CD4-positive, alpha-beta T cell (primary cell): Measurements from ENCODE around the gene ERCC2. TPM values are rescaled to one million over a fixed set of nuclear protein-coding genes. Genes with fewer than 3 reads are reported as not detected.

ENCODE experiments used
- ATAC-seq: fragments of 200-7000 bp; cut with Tn5 transposase; one replicate; pipeline ENCODE4 v1.10.0; 2022; ENCODE audit warnings: mild to moderate bottlenecking; ENCODE audit not compliant: poor library complexity
- CTCF ChIA-PET: fragments of 350-600 bp; sonication (Branson Sonifier 250); formaldehyde crosslinking; loops from one replicate; lab custom pipeline; 2021; ENCODE audit warnings: antibody characterized with exemption, inconsistent platforms; lab: Charles Lee
- POLR2A ChIA-PET: fragments of 350-600 bp; sonication (Branson Sonifier 250); formaldehyde crosslinking; loops from one replicate; lab custom pipeline; 2021; ENCODE audit warnings: antibody characterized with exemption, inconsistent platforms; lab: Charles Lee
- DNase-seq, 14 experiments: peaks; one replicate each; pipeline ENCODE4 v3.0.0-alpha.2; 2013 to 2020; ENCODE audit warnings: mixed read lengths in 2 of 14
- H3K27ac ChIP-seq, 2 donors: one replicate each; pipeline versions ENCODE4 v1.5.1 to v1.7.0; 2013; ENCODE audit warnings: low read length in 2 of 2, low read depth in 1 of 2, mild to moderate bottlenecking in 1 of 2
- H3K27me3 ChIP-seq, 2 experiments: 1 replicate in 1 of 2; 2 replicates in 1 of 2; pipeline versions ENCODE4 v1.6.1 to v1.7.0; 2013; ENCODE audit warnings: low read length in 2 of 2, control low read depth in 1 of 2, mild to moderate bottlenecking in 1 of 2, moderate library complexity in 1 of 2; ENCODE audit not compliant: insufficient read depth in 2 of 2, control insufficient read depth in 1 of 2
- H3K36me3 ChIP-seq: one replicate; pipeline ENCODE4 v1.6.1; 2013; ENCODE audit warnings: low read length, control low read depth; ENCODE audit not compliant: insufficient read depth
- H3K4me1 ChIP-seq: one replicate; pipeline ENCODE4 v1.6.1; 2013; ENCODE audit warnings: low read length, control low read depth; ENCODE audit not compliant: insufficient read depth
- H3K4me3 ChIP-seq: one replicate; pipeline ENCODE4 v1.5.1; 2013; ENCODE audit warnings: mild to moderate bottlenecking, low read length, moderate library complexity
- H3K9me3 ChIP-seq, 2 experiments: 1 replicate in 1 of 2; 2 replicates in 1 of 2; pipeline versions ENCODE4 v1.6.1 to v1.7.0; 2013; ENCODE audit warnings: low read length in 2 of 2, mild to moderate bottlenecking in 2 of 2, control low read depth in 1 of 2, moderate library complexity in 1 of 2; ENCODE audit not compliant: control insufficient read depth in 1 of 2, insufficient read depth in 1 of 2
- H3K27ac Mint-ChIP-seq: one replicate; pipeline ENCODE4 v1.8.0; 2020; ENCODE audit warnings: mixed read lengths
- H3K27me3 Mint-ChIP-seq: one replicate; pipeline ENCODE4 v1.8.0; 2021; ENCODE audit warnings: mixed read lengths
- H3K36me3 Mint-ChIP-seq: one replicate; pipeline ENCODE4 v1.8.0; 2021; ENCODE audit warnings: low read depth, mixed read lengths
- H3K4me1 Mint-ChIP-seq: one replicate; pipeline ENCODE4 v1.8.0; 2021; ENCODE audit warnings: low read depth, mixed read lengths
- H3K4me3 Mint-ChIP-seq: one replicate; pipeline ENCODE4 v1.8.0; 2020; ENCODE audit warnings: mild to moderate bottlenecking, mixed read lengths
- H3K9me3 Mint-ChIP-seq: one replicate; pipeline ENCODE4 v1.8.0; 2020; ENCODE audit warnings: mixed read lengths
- intact Hi-C, 2 experiments: fragments of 100-400 bp; cut with DNase I in 1 of 2; cut with micrococcal nuclease in 1 of 2; formaldehyde crosslinking; loops; one replicate each; pipeline versions ENCODE4 v1.15.1 to v1.9.0; 2023 to 2025; cut with DNase I, micrococcal nuclease
- total RNA-seq, 174 experiments: library from RNA in 2 of 174; stranded (reverse) in 2 of 174; gene quantifications; one replicate each; pipeline ENCODE4 v1.2.3 and lab custom pipeline; 2021 to 2026
- TF ChIP-seq, protein P1 (sequence below): fragments of 200-600 bp; IDR thresholded peaks from one replicate; pipeline ENCODE4 v1.8.0; 2022; ENCODE audit warnings: antibody characterized with exemption, mild to moderate bottlenecking

ERCC2 gene
- total RNA-seq, 2 experiments from 2014 or later = 8.7 to 9.6 TPM

DNA sequence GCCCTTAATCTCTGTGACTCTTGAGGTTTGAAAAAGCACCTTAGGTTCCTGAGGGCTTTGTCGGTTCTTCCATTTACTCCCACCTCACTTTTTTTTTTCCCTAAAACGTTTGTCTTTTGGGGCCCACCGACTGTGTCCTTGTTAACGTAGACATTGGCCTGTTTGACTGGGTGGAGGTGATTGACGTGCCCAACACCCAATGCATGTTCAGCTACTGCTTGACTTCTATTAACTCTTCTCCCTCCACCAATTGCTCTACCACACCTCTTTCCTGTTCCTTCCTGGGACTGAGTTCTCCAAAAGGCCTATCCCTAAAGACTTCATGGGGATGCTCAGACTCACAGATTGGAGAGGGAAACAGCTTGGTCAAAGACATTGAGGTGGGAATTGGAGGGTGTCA, 65.0 kb downstream of the ERCC2 start:
- Mint-ChIP-seq H3K27ac (no peak overlapping the region), H3K4me1 (no peaks in the 10 kb centered on the region), H3K36me3 (peaks cover 11% of the 10 kb centered on the region), H3K27me3 (no peaks in the 10 kb centered on the region), H3K9me3 (no peaks in the 10 kb centered on the region), H3K4me3 (no peak overlapping the region)
- TF ChIP-seq, protein P1, sequence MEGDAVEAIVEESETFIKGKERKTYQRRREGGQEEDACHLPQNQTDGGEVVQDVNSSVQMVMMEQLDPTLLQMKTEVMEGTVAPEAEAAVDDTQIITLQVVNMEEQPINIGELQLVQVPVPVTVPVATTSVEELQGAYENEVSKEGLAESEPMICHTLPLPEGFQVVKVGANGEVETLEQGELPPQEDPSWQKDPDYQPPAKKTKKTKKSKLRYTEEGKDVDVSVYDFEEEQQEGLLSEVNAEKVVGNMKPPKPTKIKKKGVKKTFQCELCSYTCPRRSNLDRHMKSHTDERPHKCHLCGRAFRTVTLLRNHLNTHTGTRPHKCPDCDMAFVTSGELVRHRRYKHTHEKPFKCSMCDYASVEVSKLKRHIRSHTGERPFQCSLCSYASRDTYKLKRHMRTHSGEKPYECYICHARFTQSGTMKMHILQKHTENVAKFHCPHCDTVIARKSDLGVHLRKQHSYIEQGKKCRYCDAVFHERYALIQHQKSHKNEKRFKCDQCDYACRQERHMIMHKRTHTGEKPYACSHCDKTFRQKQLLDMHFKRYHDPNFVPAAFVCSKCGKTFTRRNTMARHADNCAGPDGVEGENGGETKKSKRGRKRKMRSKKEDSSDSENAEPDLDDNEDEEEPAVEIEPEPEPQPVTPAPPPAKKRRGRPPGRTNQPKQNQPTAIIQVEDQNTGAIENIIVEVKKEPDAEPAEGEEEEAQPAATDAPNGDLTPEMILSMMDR = no peak
- ATAC-seq (no peak), DNase-seq (no peak)
- no peaks in the 10 kb centered on the region for H3K27me3 ChIP-seq
- no peaks in the 10 kb centered on the region for H3K36me3 ChIP-seq
- H3K9me3 ChIP-seq = peaks cover 0 to 5% of the 10 kb centered on the region in 2 experiments
- ChIA-PET POLR2A (no interaction called here), CTCF (no interaction called here)
- H3K27ac ChIP-seq = no peak overlapping the region
- intact Hi-C loops = no loop called here
- no peaks in the 10 kb centered on the region for H3K4me1 ChIP-seq
- no peak overlapping the region for H3K4me3 ChIP-seq

DNA sequence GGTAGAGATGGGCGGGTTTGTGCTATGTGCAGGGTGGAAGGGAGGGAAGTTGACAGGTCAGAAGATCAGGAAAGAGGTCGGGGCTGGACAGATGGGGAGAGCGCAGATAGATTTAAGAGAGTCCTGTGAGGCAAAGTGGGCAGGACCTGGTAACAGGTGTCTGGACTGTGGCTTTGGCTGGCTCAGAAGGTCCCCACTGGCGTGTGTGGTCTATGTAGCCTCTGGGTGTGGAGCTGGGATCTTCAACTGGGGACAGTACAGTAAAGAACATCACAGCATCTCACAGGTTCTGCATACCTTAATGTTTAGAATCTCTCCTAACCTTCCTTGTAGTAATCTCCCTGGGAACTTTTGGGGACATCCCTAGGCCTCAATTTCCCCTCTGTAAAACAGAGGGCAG, 65.4 kb downstream of the ERCC2 start:
- H3K36me3 ChIP-seq = no peaks in the 10 kb centered on the region
- no peaks in the 10 kb centered on the region for H3K4me1 Mint-ChIP-seq
- TF ChIP-seq, protein P1 = no peak
- no peaks in the 10 kb centered on the region for H3K27me3 ChIP-seq
- ATAC-seq = no peak
- H3K4me3 ChIP-seq = no peak overlapping the region
- H3K27ac Mint-ChIP-seq = no peak overlapping the region
- intact Hi-C loops = no loop called here
- H3K9me3 ChIP-seq = peaks cover 0 to 5% of the 10 kb centered on the region in 2 experiments
- no peak overlapping the region for H3K4me3 Mint-ChIP-seq
- no peaks in the 10 kb centered on the region for H3K9me3 Mint-ChIP-seq
- CTCF ChIA-PET = no interaction called here
- peaks cover 14% of the 10 kb centered on the region for H3K36me3 Mint-ChIP-seq
- H3K27me3 Mint-ChIP-seq = no peaks in the 10 kb centered on the region
- no peak overlapping the region for H3K27ac ChIP-seq
- no peak for DNase-seq
- POLR2A ChIA-PET = no interaction called here
- no peaks in the 10 kb centered on the region for H3K4me1 ChIP-seq

DNA sequence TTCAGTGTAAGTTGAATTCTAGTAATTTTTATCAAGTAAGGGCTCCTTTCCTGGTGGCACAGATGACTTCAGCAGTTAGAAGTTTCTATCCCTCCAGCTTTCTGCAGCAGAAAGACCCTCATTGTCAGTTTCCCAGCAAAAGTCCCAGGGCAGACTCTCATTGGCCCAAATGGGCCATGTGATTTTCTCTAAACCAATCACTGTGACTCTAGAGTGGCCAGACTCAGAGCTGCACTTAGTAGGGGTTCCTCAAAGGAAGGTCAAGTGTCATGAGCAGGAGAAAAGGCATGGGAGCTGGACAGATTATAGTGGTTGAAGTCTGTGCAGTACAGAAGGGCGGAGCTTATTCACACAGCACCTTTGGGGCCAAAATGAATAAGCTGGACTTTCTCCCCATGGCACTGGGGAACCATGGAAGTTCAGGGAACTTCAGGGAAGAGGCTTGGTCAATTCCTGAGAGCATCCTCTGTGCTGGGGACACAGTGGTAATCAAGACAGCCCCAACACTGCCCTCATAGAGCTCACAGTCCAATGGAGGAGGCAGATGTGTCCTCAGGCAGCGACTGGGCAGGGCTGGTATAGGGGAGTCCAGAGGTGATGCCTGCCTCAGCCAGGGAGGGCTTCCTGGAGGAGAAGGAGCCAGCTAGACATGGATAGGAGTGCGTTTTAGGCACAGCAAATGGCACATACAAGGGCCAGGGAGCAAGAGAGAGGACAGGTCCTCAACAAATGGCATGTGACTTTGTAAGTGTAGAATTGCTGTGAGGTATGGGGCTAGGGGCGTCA, 66.0 kb downstream of the ERCC2 start:
- peaks cover 20% of the 10 kb centered on the region for H3K36me3 Mint-ChIP-seq
- DNase-seq (no peak), ATAC-seq (no peak)
- intact Hi-C loops = no loop called here
- H3K27ac Mint-ChIP-seq = no peak overlapping the region
- no peak overlapping the region for H3K4me3 Mint-ChIP-seq
- peaks cover 0 to 5% of the 10 kb centered on the region in 2 experiments for H3K9me3 ChIP-seq
- POLR2A ChIA-PET = no interaction called here
- H3K36me3 ChIP-seq = no peaks in the 10 kb centered on the region
- no peaks in the 10 kb centered on the region for H3K4me1 ChIP-seq
- H3K27ac ChIP-seq = no peak overlapping the region
- H3K27me3 Mint-ChIP-seq = no peaks in the 10 kb centered on the region
- no peaks in the 10 kb centered on the region for H3K27me3 ChIP-seq
- H3K4me3 ChIP-seq = no peak overlapping the region
- CTCF ChIA-PET = no interaction called here
- no peaks in the 10 kb centered on the region for H3K4me1 Mint-ChIP-seq
- TF ChIP-seq, protein P1 = no peak
- no peaks in the 10 kb centered on the region for H3K9me3 Mint-ChIP-seq
